Gastroesophageal sphincter (tissue), 3 donors: ENCODE results near the gene LIMCH1.

Source experiments
- POLR2A ChIP-seq, 2 donors: fragments of 450-650 bp; IDR thresholded peaks; one replicate each; pipeline ENCODE4 v1.6.1; 2017; ENCODE audit warnings: antibody characterized with exemption in 2 of 2, mild to moderate bottlenecking in 2 of 2, moderate library complexity in 1 of 2
- POLR2AphosphoS5 ChIP-seq: sonication (generic); formaldehyde crosslinking; IDR thresholded peaks from one replicate; pipeline ENCODE4 v1.6.1; 2017; ENCODE audit warnings: antibody characterized with exemption
- TF ChIP-seq, protein P1 (sequence below), 4 experiments: fragments of 200-600 bp in 2 of 4; fragments of 450-650 bp in 2 of 4; sonication (generic) in 1 of 4; IDR thresholded peaks; one replicate each; pipeline ENCODE4 v1.5.1; 2017 to 2019; ENCODE audit warnings: antibody characterized with exemption in 4 of 4, mild to moderate bottlenecking in 2 of 4, moderate library complexity in 2 of 4

DNA sequence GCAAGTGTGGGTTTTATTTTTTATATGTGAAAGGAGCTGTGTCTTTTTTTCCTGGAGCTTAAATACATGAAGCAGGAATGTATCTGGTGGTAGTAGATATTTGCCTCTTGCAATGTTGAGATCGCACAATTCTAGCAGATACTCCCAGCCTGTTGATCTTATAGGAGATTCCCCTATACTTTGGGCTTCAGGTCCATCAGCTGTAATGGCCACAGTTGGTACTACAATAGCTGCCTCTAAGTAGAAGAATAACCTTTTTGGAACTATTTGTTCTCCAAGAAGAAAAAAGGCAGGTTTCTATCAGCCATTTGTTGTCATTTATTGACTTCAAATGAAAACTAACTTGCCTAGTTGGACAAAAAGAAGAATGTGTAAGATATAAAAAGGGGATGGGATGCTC is 37.7 kb downstream of the LIMCH1 start:
- TF ChIP-seq, protein P1, sequence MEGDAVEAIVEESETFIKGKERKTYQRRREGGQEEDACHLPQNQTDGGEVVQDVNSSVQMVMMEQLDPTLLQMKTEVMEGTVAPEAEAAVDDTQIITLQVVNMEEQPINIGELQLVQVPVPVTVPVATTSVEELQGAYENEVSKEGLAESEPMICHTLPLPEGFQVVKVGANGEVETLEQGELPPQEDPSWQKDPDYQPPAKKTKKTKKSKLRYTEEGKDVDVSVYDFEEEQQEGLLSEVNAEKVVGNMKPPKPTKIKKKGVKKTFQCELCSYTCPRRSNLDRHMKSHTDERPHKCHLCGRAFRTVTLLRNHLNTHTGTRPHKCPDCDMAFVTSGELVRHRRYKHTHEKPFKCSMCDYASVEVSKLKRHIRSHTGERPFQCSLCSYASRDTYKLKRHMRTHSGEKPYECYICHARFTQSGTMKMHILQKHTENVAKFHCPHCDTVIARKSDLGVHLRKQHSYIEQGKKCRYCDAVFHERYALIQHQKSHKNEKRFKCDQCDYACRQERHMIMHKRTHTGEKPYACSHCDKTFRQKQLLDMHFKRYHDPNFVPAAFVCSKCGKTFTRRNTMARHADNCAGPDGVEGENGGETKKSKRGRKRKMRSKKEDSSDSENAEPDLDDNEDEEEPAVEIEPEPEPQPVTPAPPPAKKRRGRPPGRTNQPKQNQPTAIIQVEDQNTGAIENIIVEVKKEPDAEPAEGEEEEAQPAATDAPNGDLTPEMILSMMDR (IDR thresholded peaks at IDR 0.05), result no peak
- TF ChIP-seq POLR2AphosphoS5 (no peak), POLR2A (IDR thresholded peaks at IDR 0.05) (no peak)
